HG02870 (cell line): ENCODE results near the gene GALR2.

Experiments
- ATAC-seq: cut with Tn5 transposase; IDR thresholded peaks from one replicate; pipeline ENCODE4 v1.9.1; 2021; ENCODE audit warnings: mild to moderate bottlenecking, moderate library complexity; ENCODE audit not compliant: unreplicated experiment

Gene GALR2

DNA sequence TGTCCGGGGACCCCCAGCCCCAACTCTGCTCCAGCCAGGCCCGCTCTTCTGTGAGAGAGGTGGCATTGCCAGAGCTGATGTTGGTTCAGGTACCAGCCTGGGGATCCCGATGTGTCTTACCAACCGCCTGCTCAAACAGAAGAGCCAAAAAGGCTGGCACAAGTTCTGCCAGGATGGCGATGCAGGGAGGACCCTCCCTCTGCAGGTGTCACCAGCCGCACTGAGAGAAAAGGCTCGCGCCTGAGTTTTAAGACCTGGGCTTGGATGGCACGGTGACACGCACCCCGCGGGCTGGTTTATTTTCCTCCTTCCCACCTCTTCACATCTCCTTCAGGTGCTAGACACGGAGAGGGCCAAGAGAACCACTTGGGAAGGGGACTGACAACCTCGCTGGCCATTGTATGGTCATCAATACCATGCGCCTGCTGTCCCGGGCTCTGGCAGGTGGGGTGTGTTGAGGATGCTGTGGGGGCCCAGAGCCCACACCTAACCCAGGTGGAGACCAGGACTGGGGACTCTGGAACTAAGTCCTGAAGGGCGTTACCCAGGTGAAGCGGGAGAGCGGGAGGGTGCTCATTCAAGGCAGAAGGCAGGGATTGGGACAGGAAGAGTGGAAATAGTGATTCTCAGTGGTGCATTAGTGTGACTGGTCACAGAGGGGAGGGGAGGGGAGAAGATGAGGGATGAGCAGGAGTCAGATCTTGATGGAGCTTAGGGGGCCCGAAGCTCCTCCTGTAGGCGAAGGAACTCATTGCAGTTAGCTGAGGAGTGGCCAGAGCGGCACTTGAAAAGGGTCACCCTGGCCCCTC is 50.2 kb downstream of the GALR2 start:
- ATAC-seq: no peak

DNA sequence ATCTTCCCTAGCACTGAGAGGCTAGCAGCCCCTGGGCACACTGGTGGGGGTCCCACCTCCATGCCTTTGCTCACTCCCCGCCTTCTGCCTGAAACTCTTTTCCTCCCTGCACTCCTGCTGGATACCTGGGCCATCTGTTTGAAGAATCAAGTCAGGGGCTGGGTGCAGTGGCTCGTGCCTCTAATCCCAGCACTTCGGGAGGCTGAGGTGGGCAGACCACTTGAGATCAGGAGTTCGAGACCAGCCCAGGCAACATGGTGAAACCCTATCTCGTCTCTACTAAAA is 50.8 kb downstream of the GALR2 start:
- ATAC-seq: no peak

DNA sequence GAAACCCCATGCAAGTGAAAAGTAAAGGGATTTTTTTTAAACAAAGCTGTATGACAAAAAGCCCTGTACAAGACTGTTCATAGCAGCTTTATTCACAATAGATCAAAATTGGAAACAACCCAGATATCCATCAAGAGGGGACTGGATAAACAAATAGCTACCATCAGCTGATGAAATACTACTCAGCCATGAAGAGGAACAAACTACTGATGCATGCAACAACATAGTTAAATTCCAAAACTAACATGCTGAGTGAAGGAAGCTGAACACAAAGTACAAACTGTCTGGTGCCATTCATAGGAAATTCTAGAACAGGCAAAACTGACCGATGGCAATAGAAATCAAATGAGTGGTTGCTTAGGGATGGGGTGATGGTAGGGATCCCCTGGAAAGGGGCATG is 51.3 kb downstream of the GALR2 start:
- ATAC-seq: no peak
